ENCODE data around the gene MAP2K4.

DNA sequence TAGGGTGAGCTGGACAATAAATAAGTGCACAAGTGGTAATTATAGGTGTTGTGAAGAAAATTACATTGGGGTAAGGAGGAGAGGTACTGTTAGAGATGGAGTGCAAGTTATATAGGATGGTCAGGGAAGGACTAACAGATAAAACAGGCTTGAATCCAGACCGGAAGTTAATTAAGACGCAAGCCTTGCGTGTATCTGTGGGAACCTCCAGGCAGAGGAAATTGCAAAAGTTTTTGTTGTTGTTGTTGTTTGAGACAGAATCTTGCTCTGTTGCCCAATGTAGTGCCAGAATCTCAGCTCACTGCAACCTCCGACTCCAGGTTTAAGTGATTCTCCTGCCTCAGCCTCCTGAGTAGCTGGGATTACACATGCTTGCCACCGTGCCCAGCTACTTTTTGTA, 21.0 kb upstream of the MAP2K4 start:
- TF ChIP-seq EZH2phosphoT487 (IDR thresholded peaks at IDR 0.05; ENCODE audit: insufficient read depth, low read depth), result no peak
- no peak for TF ChIP-seq EZH2 (IDR thresholded peaks at IDR 0.05; ENCODE audit: insufficient read depth, poor library complexity, severe bottlenecking)
